GM04503 (cell line): Measurements from ENCODE around the gene LCN1.

Experiments used
- DNase-seq: peaks from one replicate; pipeline ENCODE4 v3.0.0-alpha.2; 2012; ENCODE audit warnings: low read depth

The LCN1 gene

DNA sequence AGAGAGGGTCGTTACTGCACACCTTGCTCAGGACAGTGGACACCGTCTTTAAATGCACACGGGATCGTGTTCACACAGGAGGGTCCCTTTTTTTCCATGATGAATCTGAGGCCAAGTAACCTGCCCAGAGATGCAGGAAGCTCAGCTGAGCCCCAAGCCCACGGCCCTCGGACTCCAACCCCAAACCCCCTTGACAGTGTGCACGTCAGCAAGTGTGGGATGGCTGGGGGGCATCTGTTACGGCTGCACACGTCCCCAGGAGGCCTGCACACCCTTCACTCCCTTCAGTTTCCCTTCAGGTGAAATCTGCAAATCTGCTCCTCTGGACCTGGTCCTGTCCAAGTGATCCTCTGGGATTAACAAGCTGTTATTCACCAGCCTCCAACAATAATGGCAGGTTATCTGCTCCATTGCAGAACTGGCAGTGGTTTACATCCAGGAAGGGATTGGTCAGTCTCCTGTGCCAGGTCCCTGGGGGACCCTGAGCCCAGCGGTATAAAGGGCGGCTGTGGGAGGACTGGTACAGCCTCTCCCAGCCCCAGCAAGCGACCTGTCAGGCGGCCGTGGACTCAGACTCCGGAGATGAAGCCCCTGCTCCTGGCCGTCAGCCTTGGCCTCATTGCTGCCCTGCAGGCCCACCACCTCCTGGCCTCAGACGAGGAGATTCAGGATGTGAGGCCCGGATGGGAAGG lies at the start of gene LCN1:
Gene LCN1, plus strand, starts transcription at position 525 of the 692 bp plus-strand sequence. Its CDS starts 58 bp downstream, at position 583.
- DNase-seq = no peak

GRCh38 chr9:135471791-135472640 lies 49.2 kb upstream of the LCN1 start:
- DNase-seq = no peak

- DNase-seq = no peak
Observed at GRCh38 chr9:135473972-135474543, 47.2 kb upstream of the LCN1 start.

DNA sequence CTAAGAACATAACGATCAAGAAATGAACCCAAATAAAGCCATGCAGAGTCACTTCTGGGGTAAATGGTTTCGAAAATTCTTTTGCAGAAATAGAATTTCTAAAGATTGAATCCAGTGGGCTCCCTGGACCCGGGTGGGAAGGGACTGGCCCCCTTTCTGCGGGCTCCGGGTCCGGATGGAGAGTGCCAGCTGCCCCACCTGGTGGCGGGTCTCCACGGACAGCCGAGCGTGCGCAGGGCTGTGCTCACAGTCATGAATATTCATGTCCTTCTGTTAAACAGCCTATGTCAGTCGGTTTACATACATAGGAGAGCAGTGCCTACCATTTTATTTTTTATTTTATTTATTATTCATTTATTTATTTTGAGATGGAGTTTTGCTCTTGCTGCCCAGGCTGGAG lies 46.3 kb upstream of the LCN1 start:
- DNase-seq = no peak

GRCh38 chr9:135476561-135477355 lies 44.5 kb upstream of the LCN1 start:
- DNase-seq = peak; percentile 43

GRCh38 chr9:135478191-135478590 lies 43.0 kb upstream of the LCN1 start:
- DNase-seq = no peak

DNA sequence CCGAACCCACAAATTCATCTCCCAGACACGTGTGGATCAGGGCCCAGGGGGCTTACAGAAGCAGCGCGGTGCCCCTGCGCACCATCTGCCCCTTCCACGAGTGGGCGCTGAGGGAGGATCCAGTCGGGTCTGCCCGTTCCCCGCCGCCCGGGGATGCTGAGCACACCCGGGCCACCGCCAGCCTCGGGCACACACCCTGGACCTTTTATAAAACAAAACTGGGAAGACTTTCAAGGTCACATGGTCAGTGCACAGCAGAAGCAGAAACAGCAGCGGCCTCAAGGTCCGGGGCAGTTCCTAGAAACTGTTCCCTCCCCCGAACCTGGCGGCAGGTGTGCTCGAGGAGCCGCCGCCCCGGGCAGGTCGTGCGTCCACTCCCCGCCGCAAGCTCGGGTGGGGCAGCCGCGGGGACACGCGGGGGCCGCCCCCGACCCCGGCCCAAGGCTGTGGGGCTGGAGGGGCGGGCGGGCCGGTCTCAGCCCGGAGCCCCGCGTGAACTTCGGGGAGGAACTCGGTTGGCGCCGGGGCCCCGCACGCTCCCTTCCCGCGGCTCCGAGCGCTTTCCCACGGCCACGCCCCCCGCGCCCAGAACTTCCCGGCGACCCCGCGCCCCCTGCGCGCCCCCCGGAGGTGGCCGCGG lies 42.3 kb upstream of the LCN1 start:
- no peak for DNase-seq

DNA sequence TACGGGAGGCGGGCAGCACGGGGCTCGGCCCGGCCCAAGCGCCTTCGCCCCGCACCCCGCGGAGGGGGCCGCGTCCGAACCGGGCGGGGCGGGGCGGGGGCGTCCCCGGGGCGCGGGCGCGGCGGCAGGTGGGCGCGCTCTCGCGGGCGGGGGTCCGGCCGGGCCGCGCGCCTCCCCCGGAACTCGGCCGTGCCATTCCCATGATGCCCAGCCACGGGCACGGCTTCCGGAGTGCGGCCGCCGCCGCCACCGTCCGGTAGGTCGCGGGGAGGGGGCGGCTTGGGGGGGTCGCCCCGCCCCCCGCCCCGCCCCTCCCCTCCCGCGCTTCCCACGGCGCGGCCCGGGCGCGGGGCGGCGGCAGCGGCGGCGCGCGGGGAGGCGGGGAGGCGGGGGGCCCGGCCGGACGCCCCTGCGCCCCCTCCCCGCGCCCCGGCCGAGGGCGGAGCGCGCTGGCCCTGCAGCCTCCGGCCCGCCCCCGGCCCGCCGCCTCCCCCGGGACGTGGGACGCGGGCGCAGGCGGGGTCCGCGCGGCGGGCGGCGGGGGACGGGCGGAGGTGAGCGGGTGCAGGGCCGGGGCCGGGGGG lies 41.7 kb upstream of the LCN1 start, which contains the start of gene PPP1R26:
Gene PPP1R26, plus strand, starts transcription at position 314 of the 584 bp plus-strand sequence. CDS start 4,729 bp downstream, outside the sequence.
- DNase-seq = no peak

DNA sequence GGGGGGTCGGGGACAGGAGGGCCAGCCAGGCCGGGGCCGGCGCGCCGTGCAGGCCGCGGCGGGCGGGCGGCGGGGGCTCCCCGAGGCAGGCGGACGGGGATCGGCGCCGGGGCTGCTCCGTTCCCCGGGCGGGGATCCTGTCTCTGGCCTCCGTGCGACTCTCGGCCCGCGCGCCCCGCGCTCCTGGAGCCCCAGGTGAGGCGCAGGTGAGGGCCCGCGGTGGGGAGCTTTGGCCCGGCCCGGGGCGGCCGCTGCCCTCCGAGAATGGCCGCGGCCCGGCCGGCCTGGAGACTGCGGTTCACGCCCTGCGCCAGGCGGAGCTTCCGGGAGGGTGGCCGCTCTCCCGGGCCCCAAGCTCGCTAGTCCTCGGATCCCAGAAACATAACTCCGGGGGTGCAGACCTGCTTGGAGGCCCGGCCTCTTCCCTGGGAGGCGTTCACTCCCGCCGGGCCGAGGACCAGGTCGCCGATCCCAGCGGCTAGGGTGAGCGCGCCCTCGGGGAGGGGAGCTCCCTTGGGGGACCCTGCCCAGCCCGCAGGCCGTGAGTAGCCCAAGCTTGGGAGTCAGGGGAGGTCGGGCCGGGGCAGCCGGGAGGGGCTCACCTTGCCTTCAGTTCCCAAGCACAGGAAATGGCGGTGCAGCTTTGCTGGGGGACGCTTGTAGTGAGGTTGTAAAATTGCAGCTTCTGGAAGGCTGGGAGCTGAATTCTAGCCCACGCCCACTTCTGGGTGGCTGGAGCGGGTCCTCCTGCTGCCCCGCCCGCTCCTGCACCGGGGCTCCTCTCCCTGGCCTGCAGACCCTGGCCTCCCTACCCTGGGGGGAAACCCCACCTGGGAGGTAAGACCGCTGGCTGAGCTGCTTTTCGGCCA lies 40.9 kb upstream of the LCN1 start:
- no peak for DNase-seq

DNA sequence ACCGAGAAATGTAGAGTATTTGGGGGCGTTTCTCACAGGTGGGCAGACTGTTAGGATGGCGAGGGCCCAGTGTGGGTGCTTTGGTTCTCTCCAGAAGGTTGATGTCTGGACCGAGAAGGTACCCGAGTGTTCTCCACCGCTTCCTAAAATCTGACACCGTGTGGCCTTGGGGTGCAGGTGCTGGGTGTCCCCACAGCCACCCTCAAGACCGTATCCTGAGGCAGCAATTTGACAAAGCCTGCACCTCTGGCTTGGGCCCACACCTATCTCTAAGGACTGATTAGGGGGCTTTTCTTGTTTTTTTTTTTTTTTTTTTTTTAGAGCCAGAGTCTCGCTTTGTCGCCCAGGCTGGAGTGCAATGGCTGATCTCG lies 40.3 kb upstream of the LCN1 start:
- DNase-seq = no peak

DNA sequence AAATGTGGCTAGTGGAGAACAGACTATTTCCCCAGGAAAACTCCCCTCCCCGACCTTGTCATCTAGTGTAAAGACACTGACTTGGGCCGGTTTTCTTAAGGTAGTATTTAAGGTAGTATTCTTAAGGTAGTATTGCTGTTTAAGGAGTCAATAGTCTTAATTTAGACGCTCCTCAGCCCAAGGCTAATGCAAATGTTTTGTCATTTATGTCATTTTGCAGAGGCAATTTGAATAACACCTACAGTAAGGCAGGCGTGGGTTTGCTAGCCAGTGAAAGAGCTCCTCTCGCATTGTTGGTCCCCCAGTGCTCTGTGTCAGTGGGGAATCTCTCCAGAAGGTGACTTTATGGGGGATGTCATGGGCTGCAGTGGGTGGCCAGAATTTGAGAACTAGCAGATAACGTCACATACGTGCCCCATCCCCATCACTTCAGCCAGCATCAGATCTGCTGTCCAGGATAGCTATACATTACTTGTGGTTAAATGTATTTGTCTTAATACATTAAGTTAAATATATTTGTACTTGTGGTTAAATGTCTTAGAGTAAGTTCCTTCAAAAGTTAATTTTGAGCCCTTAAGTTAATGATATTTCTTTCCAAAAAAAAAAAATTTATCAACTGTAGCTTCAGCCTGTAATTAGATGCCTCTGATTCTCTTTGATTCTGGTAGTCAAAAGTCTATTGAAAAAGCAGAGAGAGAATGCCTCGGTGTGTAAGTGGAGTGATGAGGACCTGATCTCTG lies 39.1 kb upstream of the LCN1 start:
- no peak for DNase-seq

- DNase-seq = no peak
Observed at GRCh38 chr9:135484460-135485277, 36.6 kb upstream of the LCN1 start.

GRCh38 chr9:135485385-135485784 lies 35.9 kb upstream of the LCN1 start:
- DNase-seq = no peak

DNA sequence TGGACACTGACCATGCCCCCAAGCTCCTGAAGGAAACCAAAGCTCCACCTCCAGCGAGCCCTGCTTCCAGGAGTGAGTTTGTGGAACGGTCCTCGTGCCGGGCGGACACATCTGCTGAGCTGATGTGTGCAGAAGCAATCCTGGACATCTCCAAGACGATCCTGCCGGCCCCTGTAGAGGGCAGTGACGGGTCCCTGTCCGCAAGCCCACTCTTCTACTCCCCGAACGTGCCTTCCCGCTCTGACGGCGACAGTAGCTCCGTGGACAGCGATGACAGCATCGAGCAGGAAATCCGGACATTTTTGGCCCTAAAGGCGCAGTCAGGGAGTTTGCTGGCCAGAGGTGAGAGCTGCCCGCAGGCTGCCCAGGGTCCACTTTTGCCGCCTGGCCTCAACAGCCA lies 35.4 kb upstream of the LCN1 start:
- no peak for DNase-seq

GRCh38 chr9:135486267-135487065 lies 34.8 kb upstream of the LCN1 start:
- DNase-seq = no peak

GRCh38 chr9:135487281-135488012 lies 33.8 kb upstream of the LCN1 start:
- DNase-seq = no peak

GRCh38 chr9:135488013-135488330 lies 33.3 kb upstream of the LCN1 start:
- no peak for DNase-seq
